A549 (cell line): ENCODE results near the gene SPINDOC.

Experiments
- JUN ChIP-seq, 2 experiments: fragments of >200 bp; sonication (Bioruptor Twin); formaldehyde crosslinking; IDR thresholded peaks; 2 replicates in 1 of 2; 3 replicates in 1 of 2; pipeline ENCODE4 v1.6.1; 2016 to 2017
- KDM1A ChIP-seq: fragments of 200-600 bp; sonication (generic); IDR thresholded peaks from 2 replicates; pipeline ENCODE4 v1.6.1; 2016; ENCODE audit warnings: low read depth, mild to moderate bottlenecking

GRCh38 chr11:63868399-63869064, 55.3 kb downstream of the SPINDOC start:
- TF ChIP-seq JUN (IDR thresholded peaks at IDR 0.05) (no peak), KDM1A (no peak)
